Fibroblast of skin of back (primary cell): Measurements from ENCODE around the gene TRIM52.
"Not testable (repeated sequence)": the region's sequence is repeated elsewhere in the genome, so short reads cannot be mapped to it uniquely, and the experiment has no call there.

Experiments used
- DNase-seq: peaks from one replicate; pipeline ENCODE4 v3.0.0-alpha.2; 2013

Gene TRIM52

DNA sequence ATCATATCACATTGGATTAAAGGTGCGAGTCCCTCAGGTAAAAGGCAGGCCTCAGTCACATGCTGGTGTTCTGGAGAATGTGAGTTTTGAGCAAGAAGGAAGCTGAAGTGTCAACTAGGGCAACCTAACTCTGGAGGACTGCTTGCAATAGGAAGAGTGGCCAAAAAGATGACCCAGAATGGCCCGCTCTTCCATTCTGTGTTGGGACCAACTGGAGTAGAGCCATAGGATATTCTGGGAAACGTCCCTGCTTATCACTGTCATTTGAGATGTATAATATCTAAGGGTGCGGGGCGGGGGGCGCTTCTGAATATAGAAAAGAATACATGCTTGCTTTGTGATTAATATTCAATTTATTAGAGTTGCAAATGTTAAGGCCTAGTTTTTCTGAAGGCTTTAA is 48.9 kb downstream of the TRIM52 start:
- no peak for DNase-seq

GRCh38 chr5:181211208-181211607 is 49.7 kb downstream of the TRIM52 start:
- no peak for DNase-seq

GRCh38 chr5:181210698-181211097 is 50.2 kb downstream of the TRIM52 start:
- DNase-seq, result not testable (repeated sequence)

- DNase-seq, result not testable (repeated sequence)
Measured at GRCh38 chr5:181210148-181210547, 50.8 kb downstream of the TRIM52 start.

DNA sequence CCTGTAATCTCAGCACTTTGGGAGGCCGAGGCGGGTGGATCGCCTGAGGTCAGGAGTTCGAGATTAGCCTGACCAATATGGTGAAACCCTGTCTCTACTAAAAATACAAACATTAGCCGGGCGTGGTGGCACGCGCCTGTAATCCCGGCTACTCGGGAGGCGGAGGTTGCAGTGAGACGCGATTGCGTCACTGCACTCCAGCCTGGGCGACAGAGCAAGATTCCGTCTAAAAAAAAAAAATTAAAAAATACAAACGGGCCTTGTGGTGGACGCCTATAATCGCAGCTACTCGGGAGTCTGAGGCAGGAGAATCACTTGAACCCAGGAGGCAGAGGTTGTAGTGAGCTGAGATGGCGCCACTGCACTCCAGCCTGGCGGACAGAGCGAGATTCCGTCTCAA is 51.9 kb downstream of the TRIM52 start:
- DNase-seq, result not testable (repeated sequence)

GRCh38 chr5:181207960-181208253 is 53.0 kb downstream of the TRIM52 start:
- no peak for DNase-seq

DNA sequence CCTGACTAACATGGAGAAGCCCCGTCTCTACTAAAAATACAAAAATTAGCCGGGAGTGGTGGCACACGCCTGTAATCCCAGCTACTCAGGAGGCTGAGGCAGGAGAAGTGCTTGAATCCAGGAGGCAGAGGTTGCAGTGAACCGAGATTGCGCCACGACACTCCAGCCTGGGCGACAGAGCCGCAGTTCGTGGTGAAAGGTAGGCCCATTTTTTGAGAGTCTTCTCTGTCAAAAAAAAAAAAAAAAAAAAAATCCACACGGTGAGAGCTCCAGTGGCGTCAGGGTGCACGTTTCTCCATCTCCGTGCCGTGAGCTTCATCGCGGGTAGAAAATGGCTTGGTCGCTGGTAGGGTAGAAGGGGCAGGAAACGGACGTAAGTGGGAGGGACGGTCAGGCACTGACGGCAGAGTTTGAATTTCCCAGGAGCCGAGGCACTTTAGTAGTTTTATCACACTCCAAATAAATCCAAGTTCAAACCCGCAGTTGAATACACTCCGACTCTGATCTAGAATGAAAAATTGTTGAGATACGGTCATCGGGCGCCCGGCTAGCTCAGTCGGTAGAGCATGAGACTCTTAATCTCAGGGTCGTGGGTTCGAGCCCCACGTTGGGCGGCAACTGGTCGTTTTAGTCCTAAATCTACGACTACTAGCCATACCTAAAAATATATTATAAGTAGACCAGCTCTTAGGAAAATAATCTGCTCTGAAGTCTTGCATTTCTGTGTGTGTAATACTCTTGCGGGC is 53.6 kb downstream of the TRIM52 start:
- peak; percentile 94 for DNase-seq

DNA sequence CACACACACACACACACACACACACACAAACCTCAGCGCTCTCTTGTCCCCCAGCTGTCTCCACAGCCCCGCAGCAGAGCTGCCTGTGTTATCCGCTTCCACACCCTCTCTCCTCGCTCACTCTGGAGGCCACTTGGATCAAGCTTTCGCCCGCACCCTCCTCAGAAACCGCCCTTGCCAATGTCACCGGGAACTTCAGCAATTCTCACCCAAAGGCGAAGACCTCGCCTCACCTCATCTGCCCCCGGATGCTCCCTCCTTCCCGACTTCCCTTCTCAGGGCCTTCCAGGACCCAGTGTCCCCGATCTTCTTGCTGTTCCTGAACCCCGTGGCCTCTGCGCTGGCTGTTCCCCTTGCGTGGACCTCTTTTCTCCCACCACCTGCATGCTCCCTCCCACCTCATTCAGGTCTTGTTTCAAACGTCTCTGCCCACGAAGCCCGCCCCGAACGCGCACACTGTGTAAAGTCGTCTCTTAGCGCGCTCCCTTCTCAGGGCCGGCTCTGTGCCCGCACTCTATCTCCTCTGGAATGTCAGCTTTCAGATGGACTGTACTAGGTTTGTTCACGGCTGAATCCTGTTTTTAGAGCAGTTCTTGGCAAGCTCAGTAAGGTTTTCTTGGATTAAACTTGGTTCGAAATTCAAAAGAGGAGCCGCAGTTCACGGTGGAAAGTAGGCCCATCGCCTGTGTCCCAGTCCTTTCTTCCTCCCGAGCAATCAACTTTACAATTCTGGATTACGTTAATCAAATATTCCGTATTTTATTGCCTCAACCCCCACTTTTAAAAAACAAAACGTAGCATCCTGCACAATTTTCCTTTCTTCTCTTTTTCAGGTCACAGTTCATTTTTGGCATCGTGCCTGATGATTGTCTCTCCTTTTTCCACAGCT is 54.9 kb downstream of the TRIM52 start:
- no peak for DNase-seq
